GM23248 (cell line): ENCODE measurements around the gene RFK. TPM values are rescaled to one million over a fixed set of nuclear protein-coding genes. Genes with fewer than 3 reads are reported as not detected.
"Not testable (repeated sequence)": the region's sequence is repeated elsewhere in the genome, so short reads cannot be mapped to it uniquely, and the experiment has no call there.

Source experiments
- DNase-seq: peaks from one replicate; pipeline ENCODE4 v3.0.0-alpha.2; 2015
- H2AFZ ChIP-seq: fragments of 200-600 bp; sonication (generic); 2 replicates; pipeline ENCODE4 v1.6.1; 2016; ENCODE audit warnings: antibody characterized with exemption
- H3F3A ChIP-seq: fragments of 200-600 bp; sonication (generic); 2 replicates; pipeline ENCODE4 v1.6.1; 2016; ENCODE audit warnings: mild to moderate bottlenecking, antibody characterized with exemption, mixed run types; ENCODE audit not compliant: insufficient read depth
- H3K27ac ChIP-seq: fragments of 200-600 bp; sonication (generic); 2 replicates; pipeline ENCODE4 v1.5.1; 2016; ENCODE audit warnings: mild to moderate bottlenecking
- H3K27me3 ChIP-seq: fragments of 200-600 bp; sonication (generic); replicated peaks from 2 replicates; pipeline ENCODE4 v1.6.1; 2016; ENCODE audit warnings: mild to moderate bottlenecking; ENCODE audit not compliant: insufficient read depth
- H3K36me3 ChIP-seq: fragments of 200-600 bp; sonication (generic); 2 replicates; pipeline ENCODE4 v1.6.1; 2016; ENCODE audit warnings: low read depth, mild to moderate bottlenecking
- H3K4me1 ChIP-seq: fragments of 200-600 bp; sonication (generic); 2 replicates; pipeline ENCODE4 v1.6.1; 2016; ENCODE audit warnings: mild to moderate bottlenecking; ENCODE audit not compliant: insufficient read depth
- H3K4me2 ChIP-seq: fragments of 200-600 bp; sonication (generic); one replicate; pipeline ENCODE4 v1.6.1; 2016; ENCODE audit warnings: mild to moderate bottlenecking; ENCODE audit not compliant: unreplicated experiment
- H3K4me3 ChIP-seq: fragments of 200-600 bp; sonication (generic); 2 replicates; pipeline ENCODE4 v1.5.1; 2016; ENCODE audit warnings: mild to moderate bottlenecking
- H3K79me2 ChIP-seq: fragments of 200-600 bp; sonication (generic); 2 replicates; pipeline ENCODE4 v1.6.1; 2016; ENCODE audit warnings: mild to moderate bottlenecking; ENCODE audit not compliant: insufficient read depth
- H3K9ac ChIP-seq: fragments of 200-600 bp; sonication (generic); 2 replicates; pipeline ENCODE4 v1.6.1; 2016; ENCODE audit warnings: mild to moderate bottlenecking
- H3K9me2 ChIP-seq: fragments of 200-600 bp; sonication (generic); 2 replicates; pipeline ENCODE4 v1.6.1; 2016; ENCODE audit warnings: mixed run types, mild to moderate bottlenecking, moderate library complexity; ENCODE audit not compliant: insufficient read depth
- H3K9me3 ChIP-seq: fragments of 200-600 bp; sonication (generic); one replicate; pipeline ENCODE4 v1.6.1; 2017; ENCODE audit warnings: low read depth
- H4K20me1 ChIP-seq: fragments of 200-600 bp; sonication (generic); 2 replicates; pipeline ENCODE4 v1.6.0; 2016; ENCODE audit not compliant: insufficient read depth
- EZH2 ChIP-seq: fragments of 200-600 bp; sonication (generic); IDR thresholded peaks from 2 replicates; pipeline ENCODE4 v1.6.1; 2018; ENCODE audit warnings: antibody characterized with exemption, mild to moderate bottlenecking; ENCODE audit not compliant: insufficient read depth, poor library complexity, severe bottlenecking
- EZH2phosphoT487 ChIP-seq: fragments of 200-600 bp; sonication (generic); IDR thresholded peaks from 2 replicates; pipeline ENCODE4 v1.6.1; 2018; ENCODE audit warnings: antibody characterized with exemption, moderate library complexity, mild to moderate bottlenecking, low read depth; ENCODE audit not compliant: insufficient read depth
- WGBS, 2 experiments: methylation state at CpG; one replicate each; pipeline ENCODE4 v1.1.6; 2015 to 2017; ENCODE audit warnings: low lambda C conversion rate in 2 of 2, low coverage in 1 of 2; ENCODE audit errors: missing lambda C conversion rate in 2 of 2; 5-methylcytosine and 5-hydroxymethylcytosine counted together
- in situ Hi-C: fragments of 300-500 bp; cut with MboI; formaldehyde crosslinking; loops from 2 replicates; pipeline ENCODE4 v1.15.0; 2020
- polyA plus RNA-seq: library from polyadenylated mRNA; unstranded; fragments of >200 nt; fragmentation: Nextera tagmentation; extraction: Ambion mirVana; gene quantifications from 2 replicates; pipeline ENCODE4 v1.2.1, GENCODE V29; 2016
- total RNA-seq: library from RNA; depleted of rRNA; stranded (reverse); fragments of >200 nt; shearing (Covaris generic); gene quantifications from 2 replicates; pipeline ENCODE4 v1.2.3, GENCODE V29; 2014

Gene RFK
- total and polyA plus RNA-seq, 2 experiments from 2014 or later = 16.6 to 20.0 TPM

GRCh38 chr9:76434897-76435296 lies 40.7 kb upstream of the RFK start:
- WGBS, 2 experiments = 83 to 89% methylated on average over 6 of the region's 6 CpGs
- not testable (repeated sequence) for H3K4me1 ChIP-seq, H3F3A ChIP-seq, H3K79me2 ChIP-seq, H3K9ac ChIP-seq, H3K4me3 ChIP-seq, H3K9me2 ChIP-seq, H3K36me3 ChIP-seq, H3K27ac ChIP-seq, H2AFZ ChIP-seq, H3K4me2 ChIP-seq, DNase-seq, H4K20me1 ChIP-seq, H3K9me3 ChIP-seq, H3K27me3 ChIP-seq
- in situ Hi-C loops = loop anchor here (25.0 kb wide), 1 partner anchor 452 kb away; no protein-coding TSS in a partner anchor

DNA sequence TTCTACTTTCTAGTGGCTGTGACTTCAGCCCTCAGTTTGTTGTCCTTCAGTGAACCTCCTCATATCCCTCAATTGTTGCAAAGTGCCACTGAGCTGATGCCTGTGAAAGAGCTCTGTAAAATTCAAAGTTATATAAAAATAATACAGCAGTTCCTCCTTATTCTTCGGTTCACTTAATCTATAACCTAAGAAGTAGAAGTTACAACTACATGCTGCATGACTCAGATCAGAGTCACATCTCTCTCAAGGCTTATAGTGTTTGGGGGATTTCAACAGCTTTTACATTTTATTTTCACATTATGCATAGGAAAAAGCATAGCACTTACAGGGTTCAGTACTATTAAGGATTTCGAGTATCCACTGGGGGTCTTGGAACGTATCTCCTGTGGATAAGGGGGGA lies 39.6 kb upstream of the RFK start:
- in situ Hi-C loops = loop anchor here (25.0 kb wide), 1 partner anchor 453 kb away; no protein-coding TSS in a partner anchor
- no peaks in the 10 kb centered on the region for H4K20me1 ChIP-seq
- H3K4me2 ChIP-seq = peak overlapping the region; percentile 52
- no peaks in the 10 kb centered on the region for H3K27me3 ChIP-seq
- H3K27ac ChIP-seq = no peak overlapping the region
- peaks cover 9% of the 10 kb centered on the region; the same call in 1 of the 2 replicates for H3K4me1 ChIP-seq
- H3K4me3 ChIP-seq = no peak overlapping the region; the same call in 1 of the 2 replicates
- H3K79me2 ChIP-seq = no peaks in the 10 kb centered on the region
- H2AFZ ChIP-seq = no peak overlapping the region
- H3K36me3 ChIP-seq = no peaks in the 10 kb centered on the region
- H3F3A ChIP-seq = peaks cover 5% of the 10 kb centered on the region; the same call in 1 of the 2 replicates
- no peaks in the 10 kb centered on the region for H3K9me3 ChIP-seq
- TF ChIP-seq EZH2phosphoT487 = no peak
- TF ChIP-seq EZH2 = no peak
- peak; percentile 76 for DNase-seq
- H3K9ac ChIP-seq = no peak overlapping the region
- WGBS, 2 experiments = 11 to 24% methylated on average over 3 of the region's 3 CpGs
- no peaks in the 10 kb centered on the region for H3K9me2 ChIP-seq

DNA sequence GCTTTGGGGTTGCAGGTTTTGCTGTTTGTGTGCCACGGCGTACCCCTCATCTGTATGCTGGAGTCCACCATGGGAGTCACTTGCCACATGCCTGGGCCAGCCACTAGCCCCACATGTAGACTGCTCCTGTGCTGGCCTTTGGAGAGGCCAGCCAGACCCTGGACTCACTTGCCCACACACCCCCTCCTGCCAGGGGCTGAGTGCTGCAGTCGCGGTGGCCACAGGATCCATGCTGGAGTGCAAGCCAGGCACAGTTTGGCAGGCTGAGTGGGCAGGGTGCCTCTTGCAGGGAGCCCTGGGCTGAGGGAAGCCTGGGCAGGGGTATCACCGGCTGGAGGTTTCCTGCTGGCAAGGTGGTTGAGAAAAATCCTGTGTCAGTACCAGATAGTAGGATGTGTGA lies 39.2 kb upstream of the RFK start:
- Histone ChIP-seq H3K9me2 (no peaks in the 10 kb centered on the region), H3K27ac (no peak overlapping the region), H4K20me1 (no peaks in the 10 kb centered on the region), H3K79me2 (no peaks in the 10 kb centered on the region), H3K4me1 (peaks cover 9% of the 10 kb centered on the region; the same call in 1 of the 2 replicates), H3K9me3 (no peaks in the 10 kb centered on the region), H3K9ac (no peak overlapping the region), H2AFZ (no peak overlapping the region), H3K36me3 (no peaks in the 10 kb centered on the region), H3K4me3 (no peak overlapping the region; the same call in 1 of the 2 replicates), H3K4me2 (peak overlapping the region; percentile 52), H3K27me3 (no peaks in the 10 kb centered on the region), H3F3A (peaks cover 5% of the 10 kb centered on the region; the same call in 1 of the 2 replicates)
- WGBS, 2 experiments = 63 to 70% methylated on average over 5 of the region's 5 CpGs
- in situ Hi-C loops = loop anchor here (25.0 kb wide), 1 partner anchor 454 kb away; no protein-coding TSS in a partner anchor
- DNase-seq = peak; percentile 10
- no peak for TF ChIP-seq EZH2phosphoT487
- TF ChIP-seq EZH2 = no peak

DNA sequence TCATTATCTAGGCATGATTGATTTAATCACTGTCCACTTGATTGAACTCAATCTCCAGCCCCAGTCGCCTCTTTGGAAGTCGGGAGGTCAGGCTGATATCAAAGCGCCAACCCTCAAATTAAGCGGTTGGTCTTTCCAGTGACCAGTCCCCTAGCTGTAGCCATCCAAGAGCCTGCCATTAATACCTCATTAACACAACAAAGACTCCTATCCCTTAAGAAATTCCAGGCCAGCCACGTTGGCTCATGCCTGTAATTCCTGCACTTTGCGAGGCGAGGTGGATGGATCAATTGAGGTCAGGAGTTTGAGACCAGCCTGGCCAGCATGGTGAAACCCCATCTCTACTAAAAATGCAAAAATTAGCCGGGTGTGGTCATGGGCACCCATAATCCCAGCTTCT lies 37.4 kb upstream of the RFK start:
- no peaks in the 10 kb centered on the region for H3K36me3 ChIP-seq
- H3K27ac ChIP-seq = no peak overlapping the region
- WGBS, 2 experiments = 83 to 89% methylated on average over 8 of the region's 8 CpGs
- no peaks in the 10 kb centered on the region for H3K27me3 ChIP-seq
- no peak overlapping the region for H2AFZ ChIP-seq
- peaks cover 5% of the 10 kb centered on the region; the same call in 1 of the 2 replicates for H3F3A ChIP-seq
- no peak for TF ChIP-seq EZH2
- no peak overlapping the region for H3K4me3 ChIP-seq
- no peaks in the 10 kb centered on the region for H3K9me3 ChIP-seq
- H3K4me1 ChIP-seq = peaks cover 9% of the 10 kb centered on the region; the same call in 1 of the 2 replicates
- in situ Hi-C loops = loop anchor here (25.0 kb wide), 1 partner anchor 456 kb away; no protein-coding TSS in a partner anchor
- DNase-seq = no peak
- H3K9me2 ChIP-seq = no peaks in the 10 kb centered on the region
- no peak overlapping the region for H3K4me2 ChIP-seq
- no peaks in the 10 kb centered on the region for H3K79me2 ChIP-seq
- no peaks in the 10 kb centered on the region for H4K20me1 ChIP-seq
- H3K9ac ChIP-seq = no peak overlapping the region
